Right atrium auricular region (tissue), 2 donors: ENCODE measurements around the gene TUBA1B. TPM values are rescaled to one million over a fixed set of nuclear protein-coding genes. Genes with fewer than 3 reads are reported as not detected.
A peak's percentile ranks its signal among the peaks of the same experiment; 100 is the strongest.

Source experiments
- DNase-seq: peaks from one replicate; pipeline ENCODE4 v3.0.0-alpha.2; 2019; ENCODE audit warnings: low spot score
- H3K27ac ChIP-seq, 2 donors: fragments of 200-600 bp; sonication (generic); 1 replicate in 1 of 2; 2 replicates in 1 of 2; pipeline ENCODE4 v1.5.1; 2016 to 2019
- H3K27me3 ChIP-seq, 2 donors: fragments of 200-600 bp; sonication (generic); one replicate each; pipeline versions ENCODE4 v1.5.1 to v1.6.0; 2017 to 2019
- H3K36me3 ChIP-seq: fragments of 200-600 bp; sonication (generic); one replicate; pipeline ENCODE4 v1.5.1; 2016
- H3K4me1 ChIP-seq, 2 donors: fragments of 200-600 bp; sonication (generic); one replicate each; pipeline versions ENCODE4 v1.5.1 to v1.6.0; 2017 to 2019
- H3K4me3 ChIP-seq, 2 donors: fragments of 200-600 bp; sonication (generic); 1 replicate in 1 of 2; 2 replicates in 1 of 2; pipeline ENCODE4 v1.5.1; 2017 to 2019; ENCODE audit warnings: mild to moderate bottlenecking in 1 of 2, moderate library complexity in 1 of 2
- H3K9me3 ChIP-seq, 2 donors: fragments of 200-600 bp; sonication (generic); one replicate each; pipeline ENCODE4 v1.5.1; 2019
- total RNA-seq, 2 donors: library from RNA; depleted of rRNA; stranded (reverse); fragments of >200 nt; gene quantifications; one replicate each; pipeline ENCODE4 v1.1.0, GENCODE V29; 2016
- TF ChIP-seq, protein P1 (sequence below), 2 donors: fragments of 200-600 bp; sonication (generic); IDR thresholded peaks; one replicate each; pipeline ENCODE4 v1.5.1; 2019; ENCODE audit warnings: antibody characterized with exemption in 2 of 2

The TUBA1B gene
- total RNA-seq, 2 donors from 2014 or later: 348 to 654 TPM

DNA sequence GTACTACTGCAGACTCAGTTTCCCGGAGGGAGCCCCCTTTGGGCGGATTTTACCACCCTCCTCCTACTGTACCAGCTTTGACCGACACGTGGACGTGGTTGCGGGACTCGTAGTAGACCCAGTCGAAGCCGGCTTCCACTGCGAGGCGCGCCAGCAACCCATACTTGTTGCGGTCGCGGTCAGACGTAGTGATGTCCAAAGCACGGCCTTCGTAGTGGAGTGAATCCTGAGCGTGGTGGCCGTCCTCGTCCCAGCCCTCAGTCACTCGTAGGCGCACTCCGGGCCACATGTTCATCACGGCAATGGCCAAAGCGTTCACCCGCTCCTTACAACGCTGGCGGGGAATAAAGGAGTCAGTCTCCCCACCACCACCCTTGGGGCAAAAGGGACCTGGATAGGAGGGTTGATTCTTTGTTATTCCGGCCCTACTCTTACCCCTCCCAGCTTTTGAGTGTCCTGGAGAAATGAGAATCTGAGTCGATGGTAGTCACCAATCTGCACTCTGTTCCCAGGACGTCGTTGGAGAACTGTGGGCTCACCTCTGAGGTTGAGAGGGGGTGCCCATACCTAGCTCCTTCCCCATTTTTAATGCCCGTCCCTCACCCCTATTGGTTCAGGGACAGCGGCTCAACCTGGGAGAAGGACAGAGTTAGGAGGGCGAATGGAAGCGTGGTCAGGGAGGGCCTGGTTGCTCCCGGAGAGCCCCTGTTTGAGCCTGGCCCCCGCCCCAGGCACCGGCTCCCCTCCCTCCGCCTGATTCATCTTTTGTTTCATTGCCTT is 39.9 kb downstream of the TUBA1B start:
- no peaks in the 10 kb centered on the region for H3K9me3 ChIP-seq
- H3K4me3 ChIP-seq: peak overlapping the region in 1 of 2 donors; percentile 36
- peaks cover 0 to 59% of the 10 kb centered on the region in 2 donors for H3K4me1 ChIP-seq
- H3K27me3 ChIP-seq: no peaks in the 10 kb centered on the region
- DNase-seq: no peak
- no peak overlapping the region for H3K27ac ChIP-seq
- TF ChIP-seq, protein P1, sequence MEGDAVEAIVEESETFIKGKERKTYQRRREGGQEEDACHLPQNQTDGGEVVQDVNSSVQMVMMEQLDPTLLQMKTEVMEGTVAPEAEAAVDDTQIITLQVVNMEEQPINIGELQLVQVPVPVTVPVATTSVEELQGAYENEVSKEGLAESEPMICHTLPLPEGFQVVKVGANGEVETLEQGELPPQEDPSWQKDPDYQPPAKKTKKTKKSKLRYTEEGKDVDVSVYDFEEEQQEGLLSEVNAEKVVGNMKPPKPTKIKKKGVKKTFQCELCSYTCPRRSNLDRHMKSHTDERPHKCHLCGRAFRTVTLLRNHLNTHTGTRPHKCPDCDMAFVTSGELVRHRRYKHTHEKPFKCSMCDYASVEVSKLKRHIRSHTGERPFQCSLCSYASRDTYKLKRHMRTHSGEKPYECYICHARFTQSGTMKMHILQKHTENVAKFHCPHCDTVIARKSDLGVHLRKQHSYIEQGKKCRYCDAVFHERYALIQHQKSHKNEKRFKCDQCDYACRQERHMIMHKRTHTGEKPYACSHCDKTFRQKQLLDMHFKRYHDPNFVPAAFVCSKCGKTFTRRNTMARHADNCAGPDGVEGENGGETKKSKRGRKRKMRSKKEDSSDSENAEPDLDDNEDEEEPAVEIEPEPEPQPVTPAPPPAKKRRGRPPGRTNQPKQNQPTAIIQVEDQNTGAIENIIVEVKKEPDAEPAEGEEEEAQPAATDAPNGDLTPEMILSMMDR (IDR thresholded peaks at IDR 0.05): no peak
- no peaks in the 10 kb centered on the region for H3K36me3 ChIP-seq

DNA sequence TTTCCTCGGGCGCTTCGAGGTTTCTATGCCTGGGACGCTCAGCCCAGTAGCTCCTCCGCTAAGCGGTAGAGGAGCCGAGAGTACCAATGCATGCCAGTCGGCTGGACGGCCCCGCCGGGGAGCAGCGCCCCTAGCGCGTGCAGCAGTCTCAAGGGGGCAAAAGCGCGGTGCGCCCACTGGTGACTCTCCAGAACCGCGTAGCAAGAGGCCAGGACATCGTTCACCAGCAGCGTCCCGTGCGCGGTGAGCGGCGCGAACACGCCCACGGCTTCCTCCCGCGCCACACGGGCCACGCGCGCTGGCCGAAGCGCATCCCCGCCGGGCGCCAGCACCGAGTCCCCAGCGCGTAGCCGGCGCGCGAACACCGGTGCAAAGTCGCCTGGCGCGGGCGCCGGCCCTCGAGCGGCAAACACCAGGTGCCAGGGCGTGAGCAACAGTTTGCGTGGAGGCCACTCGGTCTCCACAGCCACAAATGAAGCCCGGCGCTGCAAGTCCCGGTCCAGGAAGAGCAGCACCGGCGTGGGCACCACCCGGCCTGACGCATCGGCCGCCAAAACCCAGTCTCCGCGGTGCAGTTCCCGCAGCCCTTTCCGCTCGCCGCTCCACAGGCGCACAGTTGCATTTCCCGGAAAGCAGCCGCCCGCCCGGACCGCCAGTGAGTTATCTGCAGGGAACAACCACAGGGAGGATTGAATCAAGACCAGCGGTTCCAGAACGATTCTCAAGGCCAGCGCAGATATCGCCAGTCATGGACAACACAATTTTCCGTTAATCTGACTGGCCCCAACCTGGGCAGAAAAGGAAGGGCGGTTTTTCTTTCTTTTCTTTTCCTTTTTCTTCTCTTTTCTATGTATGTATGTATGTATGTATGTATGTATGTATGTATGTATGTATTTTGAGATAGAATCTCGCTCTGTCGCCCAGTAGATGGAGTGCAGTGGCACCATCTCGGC is 41.1 kb downstream of the TUBA1B start:
- TF ChIP-seq, protein P1 (IDR thresholded peaks at IDR 0.05): peak in 1 of 2 donors; percentile 32

DNA sequence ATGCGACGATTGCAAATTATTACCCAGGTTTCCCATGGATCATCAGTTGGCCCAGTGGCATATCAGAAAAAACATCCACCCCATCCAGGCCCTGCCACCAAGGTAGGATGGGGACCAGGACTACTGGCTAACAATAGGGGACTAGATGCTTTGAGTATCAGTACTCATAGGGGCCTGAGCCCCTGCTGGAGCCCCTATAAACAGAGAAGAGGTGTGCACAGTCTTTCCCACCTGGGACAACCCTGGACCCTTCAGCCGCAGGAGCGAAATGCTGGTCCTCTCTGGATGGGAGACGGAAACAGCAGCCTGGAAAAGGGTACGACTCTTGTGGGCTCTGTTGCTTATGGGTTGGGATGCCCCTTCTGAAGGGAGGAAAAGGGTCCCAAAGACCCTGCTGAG is 42.3 kb downstream of the TUBA1B start:
- Histone ChIP-seq H3K27ac (no peak overlapping the region), H3K9me3 (no peaks in the 10 kb centered on the region), H3K27me3 (no peaks in the 10 kb centered on the region), H3K4me3 (no peak overlapping the region), H3K36me3 (no peaks in the 10 kb centered on the region), H3K4me1 (peaks cover 0 to 49% of the 10 kb centered on the region in 2 donors)
- no peak for DNase-seq
- TF ChIP-seq, protein P1 (IDR thresholded peaks at IDR 0.05): no peak

More for the DNA sequence above, 41.1 kb downstream of the TUBA1B start:
- no peak overlapping the region for H3K27ac ChIP-seq
- H3K4me3 ChIP-seq: peak overlapping the region; percentile 11 to 50
- no peaks in the 10 kb centered on the region for H3K36me3 ChIP-seq
- no peaks in the 10 kb centered on the region for H3K27me3 ChIP-seq
- H3K4me1 ChIP-seq: peaks cover 0 to 59% of the 10 kb centered on the region in 2 donors
- no peak for DNase-seq
- no peaks in the 10 kb centered on the region for H3K9me3 ChIP-seq

DNA sequence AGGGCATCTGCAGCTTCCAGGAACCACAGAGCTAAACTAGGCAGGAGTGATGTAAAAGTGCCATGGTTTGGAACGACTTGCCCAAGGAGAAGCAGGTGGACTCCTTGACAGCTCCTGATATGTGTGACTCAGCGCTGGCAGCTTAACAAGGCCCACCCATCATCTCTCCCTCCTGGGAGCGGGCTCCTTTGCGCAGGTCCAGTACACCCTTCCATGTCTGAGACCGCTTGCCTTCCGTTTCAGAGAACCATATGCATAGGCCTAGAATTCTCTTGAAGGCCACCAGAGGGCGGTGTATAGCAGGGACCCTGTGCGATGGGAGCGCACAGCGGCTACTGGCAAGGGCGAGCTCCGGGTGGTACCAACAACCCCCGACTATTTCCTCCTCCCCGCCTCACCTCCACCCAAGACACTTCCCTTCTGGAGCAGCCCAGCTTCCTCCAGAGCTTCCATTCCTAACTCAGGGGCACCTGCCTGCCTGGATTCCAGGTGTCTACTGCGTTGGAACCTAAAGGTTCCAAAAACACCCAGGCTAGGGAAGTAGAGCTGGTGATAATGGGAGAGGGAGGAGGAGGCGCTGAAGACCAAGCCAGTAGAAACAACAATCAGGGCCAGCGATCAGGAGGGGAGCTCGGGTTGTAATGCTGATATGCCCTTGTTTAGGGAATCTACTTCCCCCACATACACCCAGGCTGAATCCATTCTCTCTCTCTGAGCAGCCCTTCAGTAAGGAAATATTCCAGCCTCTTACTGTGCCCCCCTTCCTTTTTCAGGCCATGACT is 42.9 kb downstream of the TUBA1B start:
- Histone ChIP-seq H3K4me1 (peaks cover 0 to 43% of the 10 kb centered on the region in 2 donors), H3K27ac (no peak overlapping the region), H3K9me3 (no peaks in the 10 kb centered on the region), H3K4me3 (no peak overlapping the region), H3K27me3 (no peaks in the 10 kb centered on the region), H3K36me3 (no peaks in the 10 kb centered on the region)
- peak; percentile 72 for DNase-seq
- TF ChIP-seq, protein P1 (IDR thresholded peaks at IDR 0.05): peak; percentile 76 to 95

DNA sequence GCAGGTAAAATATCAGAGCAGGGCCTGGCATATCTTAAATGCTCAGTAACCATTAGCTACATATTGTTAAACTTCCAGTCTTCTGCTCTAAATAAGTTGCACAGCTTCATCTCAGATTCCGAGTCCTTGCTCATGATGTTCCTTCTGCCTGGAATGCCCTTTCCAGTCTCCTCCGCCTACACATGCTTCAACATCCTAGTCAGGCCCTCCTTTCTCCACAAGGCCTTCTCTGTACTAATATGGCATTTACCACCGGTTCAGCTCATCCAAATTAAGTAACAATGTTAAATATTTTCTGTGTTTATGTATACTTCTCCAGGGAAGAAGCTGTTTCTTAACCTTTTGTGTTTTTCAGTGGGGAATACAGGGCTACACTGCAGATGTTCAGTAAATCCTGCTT is 45.1 kb downstream of the TUBA1B start:
- Histone ChIP-seq H3K36me3 (no peaks in the 10 kb centered on the region), H3K27ac (no peak overlapping the region), H3K9me3 (no peaks in the 10 kb centered on the region), H3K27me3 (no peaks in the 10 kb centered on the region), H3K4me1 (peaks cover 0 to 26% of the 10 kb centered on the region in 2 donors), H3K4me3 (no peak overlapping the region)
- no peak for DNase-seq
- TF ChIP-seq, protein P1 (IDR thresholded peaks at IDR 0.05): no peak
